Neural cell (in vitro differentiated cells): ENCODE data around the gene SLC16A12.

ENCODE experiments used
- CTCF ChIP-seq: fragments of 450-650 bp; IDR thresholded peaks from 2 replicates; pipeline ENCODE4 v1.5.1; 2014; ENCODE audit warnings: antibody characterized with exemption, mild to moderate bottlenecking, moderate library complexity; ENCODE audit not compliant: poor library complexity, severe bottlenecking
- TAF1 ChIP-seq: IDR thresholded peaks from 2 replicates; pipeline ENCODE4 v1.6.1; 2012; ENCODE audit warnings: low read depth

- TF ChIP-seq CTCF = no peak
- TF ChIP-seq TAF1 = no peak
These were observed 5.1 kb upstream of the SLC16A12 start for GRCh38 chr10:89540420-89540949.
